Measurements from ENCODE around the gene CLCN4. TPM values are rescaled to one million over a fixed set of nuclear protein-coding genes. Genes with fewer than 3 reads are reported as not detected.

The CLCN4 gene
- total and polyA plus RNA-seq, 12 donors = 1.2 to 13.9 (median 4.1) TPM

DNA sequence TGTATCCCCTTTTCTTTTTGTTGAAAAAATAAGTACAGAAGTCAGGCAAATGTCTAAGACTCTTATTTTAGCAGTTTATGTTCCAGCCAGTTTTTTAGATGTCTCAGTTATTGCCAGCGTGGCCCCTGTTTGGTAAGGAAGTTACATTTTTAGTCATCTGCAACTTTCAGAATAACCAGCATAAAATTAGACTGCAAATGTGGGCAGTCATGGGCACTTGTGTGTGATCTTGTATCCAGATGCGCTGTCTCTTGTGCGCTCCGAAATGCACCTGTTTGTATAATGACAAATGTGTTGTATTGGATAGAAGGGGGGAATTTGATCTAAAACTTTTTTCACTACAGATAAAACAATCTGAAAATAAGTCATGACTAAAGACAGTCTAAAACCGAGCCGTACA, 44.3 kb upstream of the CLCN4 start:
- intact Hi-C loops (cut with DNase I) = loop anchor here in 1 of 2 donors (10.0 kb wide), 1 partner anchor 238 kb away; no protein-coding TSS in a partner anchor
- DNase-seq = no peak
- Histone ChIP-seq H3K27me3 (no peaks in the 10 kb centered on the region), H3K9me3 (replicated peaks in 1 of 3) (no peaks in the 10 kb centered on the region), H3K36me3 (replicated peaks in 1 of 2) (peaks cover 0 to 12% of the 10 kb centered on the region in 2 donors), H3K4me1 (replicated peaks in 1 of 2) (peaks cover 13 to 20% of the 10 kb centered on the region in 2 donors), H3K27ac (peak overlapping the region in 2 of 5 donors; percentile 16 to 60), H3K4me3 (no peak overlapping the region)
- TF ChIP-seq, protein P1, sequence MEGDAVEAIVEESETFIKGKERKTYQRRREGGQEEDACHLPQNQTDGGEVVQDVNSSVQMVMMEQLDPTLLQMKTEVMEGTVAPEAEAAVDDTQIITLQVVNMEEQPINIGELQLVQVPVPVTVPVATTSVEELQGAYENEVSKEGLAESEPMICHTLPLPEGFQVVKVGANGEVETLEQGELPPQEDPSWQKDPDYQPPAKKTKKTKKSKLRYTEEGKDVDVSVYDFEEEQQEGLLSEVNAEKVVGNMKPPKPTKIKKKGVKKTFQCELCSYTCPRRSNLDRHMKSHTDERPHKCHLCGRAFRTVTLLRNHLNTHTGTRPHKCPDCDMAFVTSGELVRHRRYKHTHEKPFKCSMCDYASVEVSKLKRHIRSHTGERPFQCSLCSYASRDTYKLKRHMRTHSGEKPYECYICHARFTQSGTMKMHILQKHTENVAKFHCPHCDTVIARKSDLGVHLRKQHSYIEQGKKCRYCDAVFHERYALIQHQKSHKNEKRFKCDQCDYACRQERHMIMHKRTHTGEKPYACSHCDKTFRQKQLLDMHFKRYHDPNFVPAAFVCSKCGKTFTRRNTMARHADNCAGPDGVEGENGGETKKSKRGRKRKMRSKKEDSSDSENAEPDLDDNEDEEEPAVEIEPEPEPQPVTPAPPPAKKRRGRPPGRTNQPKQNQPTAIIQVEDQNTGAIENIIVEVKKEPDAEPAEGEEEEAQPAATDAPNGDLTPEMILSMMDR (IDR thresholded peaks at IDR 0.05) = no peak
- no peak for TF ChIP-seq POLR2A (IDR thresholded peaks at IDR 0.05)
- WGBS, 4 donors = 82 to 89% (median 84%) methylated on average over 6 of the region's 6 CpGs

DNA sequence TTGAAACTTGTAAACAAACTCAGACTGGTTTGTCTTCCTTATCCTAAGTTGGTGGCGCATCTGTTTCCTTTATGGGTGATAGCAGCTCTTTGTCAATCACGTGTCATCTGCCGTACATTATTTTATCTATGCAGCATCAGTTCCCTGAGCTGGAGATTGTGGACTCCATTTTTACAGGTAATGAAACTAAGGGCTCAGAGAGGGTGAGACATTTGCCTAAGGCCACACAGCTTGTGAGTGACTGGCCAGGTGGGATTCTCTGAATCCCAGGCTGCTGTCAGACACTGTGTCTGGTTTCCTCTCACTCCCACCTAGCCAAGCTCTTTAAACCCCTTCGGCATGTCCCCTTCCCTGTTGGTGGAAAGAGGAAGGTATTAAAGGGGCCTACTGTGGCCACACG, 41.7 kb upstream of the CLCN4 start:
- peaks cover 0 to 13% of the 10 kb centered on the region in 2 donors for H3K36me3 ChIP-seq (replicated peaks in 1 of 2)
- H3K9me3 ChIP-seq (replicated peaks in 1 of 3) = no peaks in the 10 kb centered on the region
- H3K4me3 ChIP-seq = no peak overlapping the region
- TF ChIP-seq POLR2A (IDR thresholded peaks at IDR 0.05) = no peak
- TF ChIP-seq, protein P1 (IDR thresholded peaks at IDR 0.05) = no peak
- no peak for DNase-seq
- 81 to 88% (median 85%) methylated on average over 5 of the region's 5 CpGs for WGBS, 4 donors
- no peaks in the 10 kb centered on the region for H3K27me3 ChIP-seq
- intact Hi-C loops (cut with DNase I) = loop anchor here (5.0 to 10.0 kb wide), 2 partner anchors 118 to 240 kb away; no protein-coding TSS in a partner anchor
- H3K4me1 ChIP-seq (replicated peaks in 1 of 2) = peaks cover 11 to 20% of the 10 kb centered on the region in 2 donors
- no peak overlapping the region for H3K27ac ChIP-seq

DNA sequence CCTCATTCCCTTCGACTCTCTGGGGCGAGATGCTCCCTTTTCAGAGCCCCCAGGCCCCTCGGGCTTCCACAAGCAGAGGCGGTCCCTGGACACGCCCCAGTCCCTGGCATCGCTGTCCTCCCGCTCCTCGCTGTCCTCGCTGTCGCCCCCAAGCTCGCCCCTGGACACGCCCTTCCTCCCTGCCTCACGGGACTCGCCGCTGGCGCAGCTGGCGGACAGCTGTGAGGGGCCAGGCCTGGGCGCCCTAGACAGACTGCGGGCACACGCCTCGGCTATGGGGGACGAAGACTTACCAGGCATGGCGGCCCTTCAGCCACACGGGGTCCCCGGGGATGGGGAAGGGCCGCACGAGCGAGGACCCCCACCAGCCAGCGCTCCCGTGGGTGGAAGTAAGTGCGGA, 39.5 kb upstream of the CLCN4 start:
- Histone ChIP-seq H3K4me1 (replicated peaks in 1 of 2) (peaks cover 0 to 7% of the 10 kb centered on the region in 2 donors), H3K9me3 (replicated peaks in 1 of 3) (no peaks in the 10 kb centered on the region), H3K4me3 (no peak overlapping the region), H3K36me3 (replicated peaks in 1 of 2) (peaks cover 0 to 13% of the 10 kb centered on the region in 2 donors), H3K27me3 (no peaks in the 10 kb centered on the region), H3K27ac (no peak overlapping the region)
- no peak for DNase-seq
- intact Hi-C loops (cut with DNase I) = loop anchor here (5.0 to 10.0 kb wide), 2 partner anchors 120 to 242 kb away; no protein-coding TSS in a partner anchor
- TF ChIP-seq, protein P1 (IDR thresholded peaks at IDR 0.05) = no peak
- TF ChIP-seq POLR2A (IDR thresholded peaks at IDR 0.05) = no peak
- WGBS, 4 donors = 93 to 96% (median 93%) methylated on average over 21 to 31 of the region's 31 CpGs

DNA sequence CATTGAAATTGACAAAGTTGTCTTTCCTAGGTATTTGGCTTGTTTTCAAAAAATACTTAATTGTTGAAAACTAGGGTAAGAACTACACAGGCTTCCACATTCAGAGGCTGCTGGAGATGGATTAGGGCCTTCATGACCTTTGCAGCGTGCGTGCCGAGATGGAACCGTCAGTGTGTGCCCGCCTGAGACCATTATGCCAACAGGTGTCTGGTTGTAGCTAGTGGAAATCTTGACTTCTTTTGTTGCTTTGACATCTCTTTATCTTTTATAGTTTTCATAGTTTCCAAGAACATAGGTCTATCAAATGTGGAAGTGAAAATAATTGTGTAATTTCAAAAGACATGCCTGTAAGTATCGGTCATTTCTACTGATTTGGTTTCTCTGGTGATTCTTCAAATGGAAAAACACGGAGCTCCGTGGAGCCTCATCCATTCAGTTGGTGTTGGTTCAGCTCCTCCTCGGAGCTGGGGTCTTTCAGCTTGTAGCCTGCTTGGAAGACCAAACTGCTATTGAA, 38.9 kb upstream of the CLCN4 start:
- no peaks in the 10 kb centered on the region for H3K9me3 ChIP-seq (replicated peaks in 1 of 3)
- H3K4me3 ChIP-seq = no peak overlapping the region
- TF ChIP-seq, protein P1 (IDR thresholded peaks at IDR 0.05) = no peak
- TF ChIP-seq POLR2A (IDR thresholded peaks at IDR 0.05) = no peak
- H3K27ac ChIP-seq = no peak overlapping the region
- H3K27me3 ChIP-seq = no peaks in the 10 kb centered on the region
- 85 to 92% (median 87%) methylated on average over 9 of the region's 9 CpGs for WGBS, 4 donors
- intact Hi-C loops (cut with DNase I) = loop anchor here (5.0 to 10.0 kb wide), 2 partner anchors 121 to 243 kb away; no protein-coding TSS in a partner anchor
- peaks cover 0 to 5% of the 10 kb centered on the region in 2 donors for H3K4me1 ChIP-seq (replicated peaks in 1 of 2)
- peaks cover 0 to 13% of the 10 kb centered on the region in 2 donors for H3K36me3 ChIP-seq (replicated peaks in 1 of 2)
- no peak for DNase-seq

Data from adrenal gland (tissue), 12 donors.